ENCODE results near the gene PCDHGB4.
"Not testable (repeated sequence)": the region's sequence is repeated elsewhere in the genome, so short reads cannot be mapped to it uniquely, and the experiment has no call there.

Gene PCDHGB4

DNA sequence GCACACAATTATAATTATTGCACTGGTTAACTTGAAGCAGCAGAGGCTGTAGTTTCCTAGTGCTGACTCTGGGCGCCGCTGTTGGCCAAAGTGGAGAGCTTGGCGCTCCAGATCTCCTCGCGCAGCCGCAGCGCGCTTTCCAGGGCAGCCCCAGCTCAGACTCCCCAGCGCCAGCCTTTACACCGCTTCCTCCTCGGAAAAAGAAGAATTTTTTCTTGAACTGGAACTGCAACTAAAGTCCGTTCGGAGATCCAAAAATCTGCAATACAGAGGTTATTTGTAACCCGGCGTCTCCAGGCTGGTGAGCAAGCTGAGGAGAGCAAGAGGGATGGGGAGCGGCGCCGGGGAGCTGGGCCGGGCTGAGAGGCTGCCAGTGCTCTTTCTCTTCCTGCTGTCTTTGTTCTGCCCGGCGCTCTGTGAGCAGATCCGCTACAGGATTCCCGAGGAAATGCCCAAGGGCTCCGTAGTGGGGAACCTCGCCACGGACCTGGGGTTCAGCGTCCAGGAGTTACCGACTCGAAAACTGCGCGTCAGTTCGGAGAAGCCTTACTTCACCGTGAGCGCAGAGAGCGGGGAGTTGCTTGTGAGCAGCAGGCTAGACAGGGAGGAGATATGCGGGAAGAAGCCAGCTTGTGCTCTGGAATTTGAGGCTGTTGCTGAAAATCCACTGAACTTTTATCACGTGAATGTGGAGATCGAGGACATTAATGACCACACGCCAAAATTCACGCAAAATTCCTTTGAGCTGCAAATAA, at the start of gene PCDHGB4:
TSS of gene PCDHGB4 (plus strand) at position 142 of the 755 bp plus-strand sequence. CDS start at position 329, 187 bp downstream.
- DNase-seq = not testable (repeated sequence)

GRCh38 chr5:141338538-141339306, 48.8 kb upstream of the PCDHGB4 start, which contains the start of gene PCDHGA2:
TSS of gene PCDHGA2 (plus strand) at chr5:141338760.
- no peak for DNase-seq

DNA sequence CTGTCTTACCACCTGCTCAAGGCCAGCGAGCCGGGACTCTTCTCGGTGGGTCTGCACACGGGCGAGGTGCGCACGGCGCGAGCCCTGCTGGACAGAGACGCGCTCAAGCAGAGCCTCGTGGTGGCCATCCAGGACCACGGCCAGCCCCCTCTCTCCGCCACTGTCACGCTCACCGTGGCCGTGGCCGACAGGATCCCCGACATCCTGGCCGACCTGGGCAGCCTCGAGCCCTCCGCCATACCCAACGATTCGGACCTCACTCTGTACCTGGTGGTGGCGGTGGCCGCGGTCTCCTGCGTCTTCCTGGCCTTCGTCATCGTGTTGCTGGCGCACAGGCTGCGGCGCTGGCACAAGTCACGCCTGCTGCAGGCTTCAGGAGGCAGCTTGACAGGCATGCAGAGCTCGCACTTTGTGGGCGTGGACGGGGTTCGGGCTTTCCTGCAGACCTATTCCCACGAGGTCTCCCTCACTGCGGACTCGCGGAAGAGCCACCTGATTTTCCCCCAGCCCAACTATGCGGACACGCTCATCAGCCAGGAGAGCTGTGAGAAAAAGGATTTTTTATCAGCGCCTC, 46.6 kb upstream of the PCDHGB4 start:
- not testable (repeated sequence) for DNase-seq

GRCh38 chr5:141342773-141343172, 44.7 kb upstream of the PCDHGB4 start:
- no peak for DNase-seq

DNA sequence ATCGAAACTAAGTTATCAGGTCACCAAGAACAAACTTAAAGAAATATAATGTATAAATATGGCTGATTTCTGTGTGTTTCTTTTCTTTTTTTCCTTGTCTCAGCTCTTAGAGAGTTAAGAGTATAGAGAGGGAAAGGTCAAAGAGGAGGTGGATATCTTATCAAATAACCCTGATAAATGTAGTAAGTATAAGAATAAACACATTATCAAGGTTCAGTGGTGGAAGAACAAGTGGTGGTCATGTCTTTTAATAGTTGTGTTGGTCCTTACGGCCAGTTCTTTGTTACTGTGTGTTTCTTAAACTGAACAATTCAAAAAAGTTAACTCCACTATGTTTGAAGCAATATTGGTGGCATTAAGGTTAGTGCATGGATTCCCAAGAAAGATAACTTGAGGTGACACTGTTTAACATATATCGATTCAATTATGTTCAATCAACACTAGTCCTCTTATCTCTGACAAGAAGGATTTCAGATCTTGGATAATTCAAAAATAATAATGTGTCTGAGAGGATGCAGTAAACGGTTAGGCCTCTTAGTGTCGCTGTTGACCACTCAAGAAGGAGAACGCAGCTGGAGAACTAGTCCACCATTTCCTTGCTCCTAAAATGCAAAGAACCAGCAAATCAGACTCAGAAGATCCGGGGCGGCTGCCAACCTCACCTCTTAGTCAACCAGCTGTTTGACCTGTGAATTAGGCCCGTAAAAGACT, 44.1 kb upstream of the PCDHGB4 start, which contains the start of gene PCDHGA3:
TSS of gene PCDHGA3 (plus strand) at position 588 of the 711 bp plus-strand sequence. CDS start 205 bp downstream, outside the sequence.
- DNase-seq = no peak

- DNase-seq = no peak
Observed at GRCh38 chr5:141343953-141344463, 43.5 kb upstream of the PCDHGB4 start.

- no peak for DNase-seq
Observed at GRCh38 chr5:141345327-141345726, 42.2 kb upstream of the PCDHGB4 start.

- not testable (repeated sequence) for DNase-seq
Observed at GRCh38 chr5:141346017-141346416, 41.5 kb upstream of the PCDHGB4 start.

GRCh38 chr5:141349917-141350619, 37.4 kb upstream of the PCDHGB4 start, which contains the start of gene PCDHGB1:
TSS of gene PCDHGB1 (plus strand) at chr5:141350099. CDS start at chr5:141350261, 162 bp downstream.
- no peak for DNase-seq

DNA sequence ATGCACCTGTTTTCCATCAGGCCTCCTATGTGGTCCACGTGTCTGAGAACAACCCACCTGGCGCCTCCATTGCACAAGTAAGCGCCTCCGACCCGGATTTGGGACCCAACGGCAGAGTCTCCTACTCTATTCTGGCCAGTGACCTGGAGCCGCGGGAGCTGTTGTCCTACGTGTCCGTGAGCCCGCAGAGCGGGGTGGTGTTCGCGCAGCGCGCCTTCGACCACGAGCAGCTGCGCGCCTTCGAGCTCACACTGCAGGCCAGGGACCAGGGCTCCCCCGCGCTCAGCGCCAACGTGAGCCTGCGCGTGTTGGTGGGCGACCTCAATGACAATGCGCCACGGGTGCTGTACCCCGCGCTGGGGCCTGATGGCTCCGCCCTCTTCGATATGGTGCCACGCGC, 35.9 kb upstream of the PCDHGB4 start:
- DNase-seq = no peak

GRCh38 chr5:141354900-141355469, 32.5 kb upstream of the PCDHGB4 start, which contains the start of gene PCDHGA4:
TSS of gene PCDHGA4 (plus strand) at chr5:141355021. CDS start at chr5:141355108, 87 bp downstream.
- DNase-seq = no peak

DNA sequence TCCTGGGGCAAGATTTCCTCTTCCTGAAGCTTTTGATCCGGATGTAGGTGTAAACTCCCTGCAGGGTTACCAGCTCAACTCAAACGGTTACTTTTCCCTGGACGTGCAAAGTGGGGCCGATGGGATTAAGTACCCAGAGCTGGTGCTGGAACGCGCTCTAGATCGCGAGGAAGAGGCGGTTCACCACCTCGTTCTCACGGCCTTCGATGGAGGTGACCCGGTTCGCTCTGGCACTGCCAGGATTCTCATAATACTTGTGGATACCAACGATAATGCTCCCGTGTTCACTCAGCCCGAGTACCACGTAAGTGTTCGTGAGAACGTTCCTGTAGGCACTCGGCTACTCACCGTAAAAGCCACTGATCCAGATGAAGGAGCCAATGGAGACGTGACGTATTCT, 31.9 kb upstream of the PCDHGB4 start:
- DNase-seq = no peak

- no peak for DNase-seq
Observed at GRCh38 chr5:141356133-141356532, 31.4 kb upstream of the PCDHGB4 start.

DNA sequence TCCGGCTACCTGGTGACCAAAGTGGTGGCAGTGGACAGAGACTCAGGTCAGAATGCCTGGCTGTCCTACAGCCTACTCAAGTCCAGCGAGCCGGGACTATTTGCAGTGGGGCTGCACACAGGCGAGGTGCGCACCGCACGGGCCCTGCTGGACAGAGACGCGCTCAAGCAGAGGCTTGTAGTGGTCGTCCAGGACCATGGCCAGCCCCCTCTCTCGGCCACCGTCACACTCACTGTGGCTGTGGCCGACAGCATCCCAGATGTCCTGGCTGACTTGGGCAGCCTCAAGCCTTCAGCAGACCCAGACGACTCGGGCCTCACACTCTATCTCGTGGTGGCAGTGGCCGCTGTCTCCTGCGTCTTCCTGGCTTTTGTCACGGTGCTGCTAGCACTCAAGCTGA, 30.5 kb upstream of the PCDHGB4 start:
- DNase-seq = no peak

DNA sequence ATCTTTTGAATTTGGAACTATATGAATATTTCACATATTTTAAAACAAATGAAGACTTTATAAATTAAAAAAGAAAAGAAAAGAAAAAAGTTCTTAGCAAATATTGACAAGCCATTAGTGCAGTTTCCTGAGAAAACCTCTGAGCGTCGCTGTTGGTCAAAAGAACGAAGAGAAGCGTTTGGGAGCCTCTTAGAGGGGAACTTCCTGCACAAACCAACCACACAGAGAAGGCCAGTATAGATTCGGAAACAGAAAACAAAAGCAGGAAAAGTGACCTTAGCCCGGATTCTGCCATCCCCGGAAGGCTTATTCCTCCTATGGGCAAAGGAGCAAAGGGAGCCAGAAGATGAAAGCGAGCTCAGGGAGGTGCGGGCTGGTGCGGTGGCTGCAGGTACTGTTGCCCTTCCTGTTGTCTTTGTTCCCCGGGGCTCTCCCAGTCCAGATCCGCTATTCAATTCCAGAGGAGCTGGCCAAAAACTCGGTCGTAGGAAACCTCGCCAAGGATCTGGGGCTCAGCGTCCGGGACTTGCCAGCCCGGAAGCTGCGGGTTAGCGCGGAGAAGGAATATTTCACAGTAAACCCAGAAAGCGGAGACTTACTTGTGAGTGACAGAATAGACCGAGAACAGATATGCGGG, 27.6 kb upstream of the PCDHGB4 start, which contains the start of gene PCDHGB2:
TSS of gene PCDHGB2 (plus strand) at position 205 of the 637 bp plus-strand sequence. CDS start at position 347, 142 bp downstream.
- no peak for DNase-seq

GRCh38 chr5:141360685-141361084, 26.8 kb upstream of the PCDHGB4 start:
- no peak for DNase-seq

DNA sequence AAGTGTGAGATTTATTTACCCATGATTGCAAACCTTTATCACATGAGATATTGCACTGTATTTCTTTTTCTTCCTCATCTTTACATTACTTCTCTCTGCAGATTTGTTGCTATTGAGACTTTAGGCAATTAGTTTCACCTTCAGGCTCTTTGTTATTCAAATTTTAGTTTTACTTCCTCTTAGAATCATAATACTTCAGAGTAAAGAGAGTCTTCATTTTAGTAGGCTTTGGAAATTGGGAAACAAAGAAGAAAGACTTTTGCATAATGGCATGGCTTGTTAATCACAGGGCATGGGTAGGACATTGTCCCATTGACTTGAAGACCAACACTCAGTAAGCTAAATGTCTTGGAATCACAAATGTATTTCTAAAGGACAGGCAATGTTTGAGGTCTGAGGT, 24.8 kb upstream of the PCDHGB4 start:
- DNase-seq = no peak

DNA sequence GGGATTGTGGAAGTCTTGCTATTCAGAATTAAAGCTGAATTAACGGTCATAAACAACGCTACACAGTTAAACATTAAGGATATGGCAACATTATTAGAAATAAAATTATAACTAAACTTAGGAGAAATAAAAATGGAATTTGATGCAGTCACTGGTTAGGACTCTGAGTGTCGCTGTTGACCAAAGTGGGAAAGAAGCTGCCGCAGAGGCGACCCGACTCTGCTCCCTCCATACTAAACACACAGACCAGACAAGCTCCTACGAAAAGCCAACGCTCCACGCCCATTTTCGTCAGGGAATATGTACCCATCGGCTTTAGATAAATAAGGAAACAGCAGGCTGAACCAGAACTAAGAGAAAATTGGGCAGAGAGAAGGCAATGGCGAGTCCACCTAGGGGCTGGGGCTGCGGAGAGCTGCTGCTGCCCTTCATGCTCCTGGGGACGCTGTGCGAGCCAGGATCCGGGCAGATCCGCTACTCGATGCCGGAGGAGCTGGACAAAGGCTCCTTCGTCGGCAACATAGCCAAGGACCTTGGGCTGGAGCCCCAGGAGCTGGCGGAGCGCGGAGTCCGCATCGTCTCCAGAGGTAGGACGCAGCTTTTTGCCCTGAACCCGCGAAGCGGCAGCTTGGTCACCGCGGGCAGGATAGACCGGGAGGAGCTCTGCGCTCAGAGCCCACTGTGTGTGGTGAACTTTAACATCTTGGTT, 23.4 kb upstream of the PCDHGB4 start, which contains the start of gene PCDHGA5:
TSS of gene PCDHGA5 (plus strand) at position 211 of the 709 bp plus-strand sequence. CDS start at position 380, 169 bp downstream.
- DNase-seq = no peak

GRCh38 chr5:141366016-141366896, 21.2 kb upstream of the PCDHGB4 start:
- DNase-seq = no peak

Measured in activated CD4-positive, alpha-beta T cell treated with anti-CD3 and anti-CD28 coated beads for 4 hours (primary cell).